PC-9 (cell line): Measurements from ENCODE around the gene NOS1.

ENCODE experiments used
- EZH2 ChIP-seq: fragments of 200-600 bp; sonication (generic); IDR thresholded peaks from 2 replicates; pipeline ENCODE4 v1.8.0; 2017; ENCODE audit warnings: antibody characterized with exemption, low read depth
- TF ChIP-seq, protein P1 (sequence below): fragments of 200-600 bp; sonication (generic); conservative IDR thresholded peaks from 2 replicates; pipeline ENCODE4 v1.6.1; 2017; ENCODE audit warnings: mixed run types, antibody characterized with exemption, mild to moderate bottlenecking, moderate library complexity

DNA sequence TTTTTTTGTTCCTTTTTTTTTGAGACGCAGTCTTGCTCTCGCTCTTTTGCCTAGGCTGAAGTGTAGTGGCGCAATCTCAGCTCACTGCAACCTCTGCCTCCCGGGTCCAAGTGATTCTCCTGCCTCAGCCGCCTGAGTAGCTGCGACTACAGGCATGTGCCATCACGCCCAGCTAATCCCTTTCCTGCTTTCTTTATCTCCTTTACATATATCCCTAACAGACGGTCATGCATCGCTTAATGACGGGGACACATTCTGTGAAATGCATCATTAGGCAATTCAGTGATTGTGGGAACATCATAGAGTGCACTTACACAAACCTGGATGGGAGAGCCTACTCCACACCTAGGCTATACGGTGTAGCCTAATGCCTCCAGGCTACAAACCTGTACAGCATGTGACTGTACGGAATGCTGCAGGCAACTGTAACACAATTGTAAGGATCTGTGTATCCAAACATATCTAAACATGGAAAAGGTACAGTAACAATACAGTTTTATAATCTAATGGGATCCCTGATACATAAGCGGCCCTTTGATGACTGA is 32.8 kb downstream of the NOS1 start:
- no peak for TF ChIP-seq EZH2
- TF ChIP-seq, protein P1, sequence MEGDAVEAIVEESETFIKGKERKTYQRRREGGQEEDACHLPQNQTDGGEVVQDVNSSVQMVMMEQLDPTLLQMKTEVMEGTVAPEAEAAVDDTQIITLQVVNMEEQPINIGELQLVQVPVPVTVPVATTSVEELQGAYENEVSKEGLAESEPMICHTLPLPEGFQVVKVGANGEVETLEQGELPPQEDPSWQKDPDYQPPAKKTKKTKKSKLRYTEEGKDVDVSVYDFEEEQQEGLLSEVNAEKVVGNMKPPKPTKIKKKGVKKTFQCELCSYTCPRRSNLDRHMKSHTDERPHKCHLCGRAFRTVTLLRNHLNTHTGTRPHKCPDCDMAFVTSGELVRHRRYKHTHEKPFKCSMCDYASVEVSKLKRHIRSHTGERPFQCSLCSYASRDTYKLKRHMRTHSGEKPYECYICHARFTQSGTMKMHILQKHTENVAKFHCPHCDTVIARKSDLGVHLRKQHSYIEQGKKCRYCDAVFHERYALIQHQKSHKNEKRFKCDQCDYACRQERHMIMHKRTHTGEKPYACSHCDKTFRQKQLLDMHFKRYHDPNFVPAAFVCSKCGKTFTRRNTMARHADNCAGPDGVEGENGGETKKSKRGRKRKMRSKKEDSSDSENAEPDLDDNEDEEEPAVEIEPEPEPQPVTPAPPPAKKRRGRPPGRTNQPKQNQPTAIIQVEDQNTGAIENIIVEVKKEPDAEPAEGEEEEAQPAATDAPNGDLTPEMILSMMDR, result no peak
